GM18951 (cell line): ENCODE measurements around the gene SYNE3.
A peak's percentile ranks its signal among the peaks of the same experiment; 100 is the strongest.

Source experiments
- POLR2A ChIP-seq: IDR thresholded peaks from 4 replicates; pipeline ENCODE4 v1.6.1; 2011; ENCODE audit warnings: mild to moderate bottlenecking; ENCODE audit not compliant: insufficient read length, insufficient read depth; ENCODE audit errors: extremely low read depth
- in situ Hi-C: fragments of 300-500 bp; cut with MboI; formaldehyde crosslinking; loops from one replicate; pipeline ENCODE4 v1.12.0; 2022; ENCODE audit warnings: low sequenced_read_pairs, mixed read lengths, inconsistent platforms; ENCODE audit not compliant: unreplicated experiment

SYNE3 gene

GRCh38 chr14:95516554-95517181 is at the start of gene SYNE3:
SYNE3 (minus strand) TSS chr14:95516650; CDS start chr14:95475821, 40,829 bp downstream.
- peak; percentile 22 for TF ChIP-seq POLR2A
- in situ Hi-C loops: no loop called here

DNA sequence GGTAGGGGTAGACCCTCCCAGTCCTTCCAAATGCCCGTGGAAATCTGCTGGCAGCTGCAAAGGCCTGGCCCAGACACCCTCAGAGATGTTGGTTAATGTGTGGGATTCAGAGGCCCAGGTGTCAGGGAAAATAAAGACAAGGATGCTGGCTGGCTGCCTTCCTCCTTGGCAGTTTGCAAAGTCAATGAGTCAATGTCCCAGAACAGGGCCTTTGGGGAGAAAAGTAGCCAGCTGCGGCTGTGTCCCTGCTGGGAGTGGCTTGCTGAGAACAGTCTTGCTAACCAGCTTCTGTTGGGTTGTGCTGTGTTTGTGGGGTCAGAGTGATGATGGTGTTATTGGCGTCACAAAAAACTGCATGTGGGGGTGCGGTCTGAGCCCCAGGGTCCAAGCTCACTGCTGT is 47.6 kb upstream of the SYNE3 start:
- no peak for TF ChIP-seq POLR2A
- in situ Hi-C loops: loop anchor here (10.0 kb wide), 2 partner anchors 211 to 431 kb away; no protein-coding TSS in a partner anchor

DNA sequence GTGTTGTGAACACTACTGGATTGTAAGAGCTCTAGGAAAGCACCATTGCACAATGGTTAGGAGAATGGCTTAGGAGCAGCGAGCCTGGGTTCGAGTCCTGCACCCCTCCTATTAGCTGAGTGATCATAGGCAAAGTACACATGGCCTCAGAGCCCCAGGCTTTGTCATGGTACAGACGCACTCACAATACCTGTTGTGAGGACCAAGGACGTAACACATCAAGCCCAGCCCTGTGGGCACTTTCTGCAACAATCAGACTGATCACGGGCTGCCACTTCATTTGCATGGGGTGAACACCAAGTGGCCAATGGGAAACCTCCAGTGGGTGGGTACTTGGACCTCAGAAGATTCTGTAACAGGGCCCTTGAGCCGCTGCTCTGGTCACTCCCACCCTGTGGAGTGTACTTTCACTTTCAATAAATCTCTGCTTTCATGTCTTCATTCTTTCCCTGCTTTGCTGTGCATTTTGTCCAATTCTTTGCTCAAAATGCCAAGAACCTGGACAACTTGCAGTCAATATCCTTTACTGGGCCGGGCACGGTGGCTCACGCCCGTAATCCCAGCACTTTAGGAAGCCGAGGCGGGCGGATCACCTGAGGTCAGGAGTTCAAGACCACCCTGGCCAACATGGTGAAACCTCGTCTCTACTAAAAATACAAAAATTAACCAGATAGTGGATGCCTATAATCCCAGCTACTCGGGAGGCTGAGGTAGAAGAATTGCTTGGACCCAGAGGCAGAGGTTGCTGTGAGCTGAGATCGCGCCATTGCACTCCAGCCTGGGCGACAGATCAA is 46.6 kb upstream of the SYNE3 start:
- in situ Hi-C loops: loop anchor here (10.0 kb wide), 2 partner anchors 212 to 432 kb away; no protein-coding TSS in a partner anchor
- TF ChIP-seq POLR2A: no peak

- in situ Hi-C loops: loop anchor here (10.0 kb wide), 2 partner anchors 214 to 434 kb away; no protein-coding TSS in a partner anchor
- TF ChIP-seq POLR2A: no peak
These were observed 44.6 kb upstream of the SYNE3 start for GRCh38 chr14:95561001-95561412.

GRCh38 chr14:95559203-95559602 is 42.8 kb upstream of the SYNE3 start:
- in situ Hi-C loops: no loop called here
- TF ChIP-seq POLR2A: no peak

- in situ Hi-C loops: no loop called here
- no peak for TF ChIP-seq POLR2A
These were observed 41.4 kb upstream of the SYNE3 start for GRCh38 chr14:95557832-95558231.

DNA sequence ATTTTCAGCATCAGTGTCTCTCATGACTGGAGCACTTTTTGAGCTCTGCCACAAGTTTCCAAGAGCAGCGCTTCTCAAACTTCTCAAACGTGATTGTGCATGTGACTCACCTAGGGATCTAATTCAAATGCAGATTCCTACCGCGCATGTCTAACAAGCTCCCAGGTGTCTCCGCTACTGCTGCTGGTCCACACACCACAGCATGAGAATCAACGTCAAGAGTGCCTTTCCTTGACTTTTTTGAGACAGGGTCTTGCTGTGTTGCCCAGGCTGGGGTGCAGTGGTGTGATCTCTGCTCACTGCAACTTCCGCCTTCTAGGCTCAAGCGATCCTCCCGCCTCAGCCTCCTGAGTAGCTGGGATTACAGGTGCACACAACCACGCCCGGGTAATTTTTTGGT is 40.8 kb upstream of the SYNE3 start:
- no peak for TF ChIP-seq POLR2A
- in situ Hi-C loops: no loop called here

- TF ChIP-seq POLR2A: no peak
- in situ Hi-C loops: no loop called here
These were observed 38.6 kb upstream of the SYNE3 start for GRCh38 chr14:95555053-95555452.

DNA sequence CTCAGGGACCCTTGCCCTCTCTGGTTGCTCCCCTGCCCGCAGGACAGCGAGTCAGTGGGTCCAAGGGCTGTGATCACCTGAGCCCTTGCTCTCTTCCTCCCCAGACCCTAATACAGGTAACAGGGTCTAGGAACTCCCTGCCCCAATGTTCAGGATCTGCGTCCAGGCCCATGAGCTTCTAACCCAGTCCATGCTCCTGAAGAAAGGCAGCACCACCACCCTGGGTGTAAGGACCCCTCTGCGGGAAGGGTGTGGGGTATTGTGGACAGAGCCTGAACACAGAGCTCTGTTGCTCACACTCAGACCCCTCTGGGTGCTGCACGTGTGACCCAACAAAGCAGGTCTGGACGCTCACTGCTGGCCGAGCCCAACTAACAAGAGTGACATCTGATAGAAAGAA is 36.7 kb upstream of the SYNE3 start:
- TF ChIP-seq POLR2A: no peak
- in situ Hi-C loops: no loop called here

GRCh38 chr14:95551435-95551834 is 35.0 kb upstream of the SYNE3 start:
- no peak for TF ChIP-seq POLR2A
- in situ Hi-C loops: no loop called here

- in situ Hi-C loops: no loop called here
- TF ChIP-seq POLR2A: no peak
These were observed 33.5 kb upstream of the SYNE3 start for GRCh38 chr14:95549656-95550585.

DNA sequence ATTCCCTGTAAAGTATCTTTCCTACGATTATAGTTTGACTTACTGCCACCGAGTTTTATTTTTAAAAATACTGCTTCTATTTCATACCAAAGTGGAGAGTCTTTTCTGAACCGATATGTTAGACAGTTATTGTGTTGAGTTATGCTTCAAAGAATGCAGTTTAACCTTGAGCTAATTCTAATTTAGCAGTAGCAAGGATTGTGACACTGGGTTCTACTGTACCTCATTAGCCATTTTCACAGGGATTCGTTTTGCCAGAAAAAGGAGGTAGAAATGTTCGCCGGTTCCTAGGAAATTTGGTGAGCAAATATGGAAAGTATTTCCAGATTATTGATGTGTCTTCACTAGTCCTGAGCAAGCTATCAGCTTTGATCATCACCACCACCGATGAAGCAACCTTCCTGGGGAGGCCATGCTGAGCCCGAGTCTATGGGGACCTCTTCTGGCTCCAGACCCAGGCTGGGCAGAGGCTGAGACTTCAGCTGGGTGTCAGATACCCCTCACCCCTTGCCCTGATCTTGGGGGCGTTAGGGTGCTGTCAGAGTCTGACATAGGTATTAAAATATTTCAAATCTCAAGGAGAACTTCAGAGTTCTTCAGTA is 32.0 kb upstream of the SYNE3 start:
- TF ChIP-seq POLR2A: no peak
- in situ Hi-C loops: no loop called here
